Central memory CD4-positive, alpha-beta T cell (primary cell): Measurements from ENCODE around the gene IL4I1.

ENCODE experiments used
- DNase-seq: peaks from one replicate; pipeline ENCODE4 v3.0.0; 2022

IL4I1 gene

GRCh38 chr19:49849433-49850220, 47.1 kb downstream of the IL4I1 start:
- DNase-seq = no peak

DNA sequence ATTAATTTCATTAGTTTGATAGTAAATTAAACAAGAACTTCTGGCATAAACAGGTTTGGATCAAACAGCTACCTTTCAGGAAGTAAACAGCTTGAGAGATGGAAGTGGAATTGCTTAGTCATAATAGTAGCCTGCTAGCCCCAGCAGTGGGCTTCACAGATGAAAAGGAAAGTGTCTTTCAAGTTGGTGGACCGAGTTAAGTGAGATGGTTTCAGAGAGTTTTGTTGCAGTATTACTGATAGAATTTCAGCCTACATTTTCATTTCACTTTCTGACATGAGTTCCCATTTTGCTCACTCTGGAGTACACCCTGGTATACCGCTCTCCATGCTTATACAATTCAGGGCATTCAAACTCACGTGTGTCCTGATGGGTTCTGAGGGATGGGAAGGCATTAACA, 47.7 kb downstream of the IL4I1 start:
- no peak for DNase-seq

- peak; percentile 23 for DNase-seq
These were observed 48.7 kb downstream of the IL4I1 start for GRCh38 chr19:49847731-49848696.

DNA sequence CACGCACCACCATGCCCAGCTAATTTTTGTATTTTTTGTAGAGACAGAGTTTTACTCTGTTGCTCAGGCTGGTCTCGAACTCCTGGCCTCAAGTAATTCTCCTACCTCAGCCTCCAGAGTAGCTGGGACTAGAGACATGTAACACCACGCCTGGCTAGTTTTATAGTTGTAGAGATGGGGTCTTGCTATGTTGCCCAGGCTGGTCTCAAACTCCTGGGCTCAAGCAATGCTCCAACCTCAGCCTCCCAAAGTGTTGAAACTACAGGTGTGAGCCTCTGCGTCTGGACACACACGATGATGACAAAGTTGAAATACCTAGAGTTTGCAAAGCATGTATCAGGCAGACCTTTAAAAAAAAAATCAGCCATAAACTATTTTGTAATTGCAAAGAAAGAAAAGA, 50.3 kb downstream of the IL4I1 start:
- DNase-seq = no peak

DNA sequence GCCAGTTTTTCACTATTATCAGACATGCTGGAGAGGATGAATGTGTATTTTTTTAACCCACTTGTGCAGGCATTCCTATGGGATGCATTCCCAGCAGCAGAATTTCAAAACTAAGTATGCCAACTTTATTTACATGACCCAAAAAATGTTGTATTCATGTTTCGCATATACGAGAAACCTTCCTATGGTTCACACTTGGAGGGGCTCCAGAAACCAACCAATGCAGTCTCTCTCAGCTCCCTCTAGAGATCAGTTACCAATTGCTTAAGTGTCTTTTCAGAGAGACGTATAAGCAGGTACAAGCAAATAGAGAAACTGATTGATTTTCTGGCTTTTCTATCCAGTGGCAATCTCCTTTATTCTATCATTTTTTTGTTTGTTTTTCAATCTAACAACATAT, 51.3 kb downstream of the IL4I1 start:
- DNase-seq = no peak

DNA sequence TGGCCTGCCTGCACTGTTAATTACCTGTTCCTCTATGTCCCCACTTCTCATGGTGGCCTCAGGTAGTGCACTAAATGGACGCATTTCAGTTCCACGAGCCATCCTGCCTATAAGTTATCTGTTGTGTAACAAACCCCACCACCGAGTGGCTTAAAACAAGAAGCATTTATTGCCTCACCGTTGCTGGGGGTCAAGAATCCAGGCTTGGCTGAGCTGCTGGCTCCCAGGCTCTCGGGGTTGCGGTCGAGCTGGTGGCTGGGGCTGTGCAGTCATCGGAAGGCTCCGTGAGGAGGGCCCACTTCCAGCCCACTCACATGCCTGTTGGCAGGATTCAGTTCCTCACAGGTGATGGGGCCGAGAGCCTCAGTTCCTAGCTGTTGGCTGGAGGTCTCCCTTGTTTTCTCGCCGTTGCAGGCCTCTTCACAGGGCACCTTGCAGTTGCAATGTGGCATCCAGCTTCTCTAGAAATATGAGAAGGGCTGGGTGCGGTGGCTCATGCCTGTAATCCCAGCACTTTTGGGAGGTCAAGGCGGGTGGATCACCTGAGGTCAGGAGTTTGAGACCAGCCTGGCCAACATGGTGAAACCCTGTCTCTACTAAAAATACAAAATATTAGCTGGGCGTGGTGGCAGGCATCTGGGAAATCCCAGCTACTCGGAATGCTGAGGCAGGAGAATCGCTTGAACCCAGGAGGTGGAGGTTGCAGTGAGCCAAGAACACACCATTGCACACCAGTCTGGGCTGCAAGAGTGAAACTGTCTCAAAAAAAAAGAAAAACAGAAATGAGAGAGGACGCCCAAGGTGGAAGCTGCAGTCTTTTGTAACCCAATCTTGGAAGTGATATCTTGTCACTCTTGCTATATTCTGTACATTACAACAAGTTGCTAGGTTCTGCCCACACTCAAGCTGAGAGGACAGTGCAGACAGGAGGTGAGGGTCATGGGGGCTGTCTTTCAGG, 52.3 kb downstream of the IL4I1 start:
- no peak for DNase-seq

GRCh38 chr19:49843265-49843664, 53.4 kb downstream of the IL4I1 start:
- DNase-seq = no peak

DNA sequence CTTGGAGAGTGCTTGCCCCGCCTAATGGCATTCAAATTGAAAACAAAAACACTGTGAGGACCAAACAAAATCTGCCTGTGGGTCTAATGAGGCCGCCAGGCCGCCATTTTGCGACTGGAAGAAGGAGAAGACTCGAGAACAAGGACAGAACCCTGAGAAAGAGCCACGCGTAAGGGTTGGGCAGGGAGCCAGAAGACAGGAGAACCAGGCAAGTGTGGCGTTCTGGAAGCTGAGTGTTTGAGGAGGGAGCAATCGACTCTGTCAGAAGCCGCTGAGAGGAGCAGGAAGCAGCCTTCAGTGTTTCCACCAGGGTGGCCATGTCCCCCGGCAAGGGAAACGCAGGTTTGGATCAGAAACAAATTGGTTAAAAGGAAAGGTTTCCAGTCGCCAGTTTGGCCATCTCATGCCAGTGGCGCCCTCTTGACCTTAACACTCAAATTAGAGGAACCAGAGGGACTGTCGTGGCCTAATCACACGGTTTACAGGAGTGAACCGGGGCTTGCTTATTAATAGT, 55.9 kb downstream of the IL4I1 start:
- no peak for DNase-seq

- no peak for DNase-seq
These were observed 56.4 kb downstream of the IL4I1 start for GRCh38 chr19:49840321-49840720.

DNA sequence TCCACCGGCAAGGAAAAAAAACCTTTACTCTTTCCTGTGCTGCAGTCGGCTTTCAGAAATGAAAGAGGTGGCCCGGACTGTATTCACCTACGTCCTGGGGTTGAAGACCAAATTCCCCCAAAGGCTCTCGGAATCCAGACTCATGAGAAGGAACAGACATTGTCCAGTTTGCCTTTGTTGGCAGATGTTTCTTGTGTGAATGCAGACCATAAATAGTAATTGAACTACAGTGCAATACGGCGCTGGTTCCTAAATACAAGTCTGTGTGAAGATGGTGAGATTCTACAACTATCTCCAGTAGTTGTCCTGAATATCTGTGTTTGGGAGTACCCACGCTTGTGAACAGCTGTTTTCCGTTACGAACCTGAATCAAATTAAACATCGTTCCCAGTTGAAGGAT, 57.0 kb downstream of the IL4I1 start:
- DNase-seq = no peak
